Upper lobe of right lung (tissue), 1 donor: Measurements from ENCODE around the gene NTN5. TPM values are rescaled to one million over a fixed set of nuclear protein-coding genes. Genes with fewer than 3 reads are reported as not detected.

Source experiments
- ATAC-seq: fragments of 200-7000 bp; cut with Tn5 transposase; one replicate; pipeline ENCODE4 v1.9.1; 2020; ENCODE audit warnings: mild to moderate bottlenecking, moderate library complexity
- DNase-seq: peaks from one replicate; pipeline ENCODE4 v3.0.0-alpha.2; 2020
- H3K27ac ChIP-seq: fragments of 200-600 bp; one replicate; pipeline ENCODE4 v1.8.0; 2022
- H3K27me3 ChIP-seq: fragments of 200-600 bp; one replicate; pipeline ENCODE4 v1.8.0; 2022; ENCODE audit warnings: mild to moderate bottlenecking
- H3K36me3 ChIP-seq: fragments of 200-600 bp; one replicate; pipeline ENCODE4 v1.8.0; 2022
- H3K4me1 ChIP-seq: fragments of 200-600 bp; one replicate; pipeline ENCODE4 v1.8.0; 2022
- H3K4me3 ChIP-seq: fragments of 200-600 bp; one replicate; pipeline ENCODE4 v1.8.0; 2022; ENCODE audit warnings: mild to moderate bottlenecking
- H3K9me3 ChIP-seq: fragments of 200-600 bp; one replicate; pipeline ENCODE4 v1.8.0; 2022
- intact Hi-C: fragments of 100-400 bp; cut with DNase I; formaldehyde crosslinking; loops from one replicate; pipeline ENCODE4 v1.11.0; 2022
- long read RNA-seq: library from polyadenylated mRNA; unstranded; transcript quantifications from one replicate; pipeline ENCODE4 v2.0.0, GENCODE V29; 2021
- total RNA-seq: library from RNA; stranded (reverse); fragmentation: NEBNext Ultra II Directional; extraction: Animal tissue kit (Norgen Biotek cat#: 25700); gene quantifications from one replicate; pipeline ENCODE4 v1.2.1, GENCODE V29; 2021
- TF ChIP-seq, protein P1 (sequence below): fragments of 200-600 bp; IDR thresholded peaks from one replicate; pipeline ENCODE4 v1.8.0; 2022; ENCODE audit warnings: antibody characterized with exemption
- donor health status: DM: no; HTN: yes; CAD: no; lungs with severe emphysema.

The NTN5 gene, protein sequence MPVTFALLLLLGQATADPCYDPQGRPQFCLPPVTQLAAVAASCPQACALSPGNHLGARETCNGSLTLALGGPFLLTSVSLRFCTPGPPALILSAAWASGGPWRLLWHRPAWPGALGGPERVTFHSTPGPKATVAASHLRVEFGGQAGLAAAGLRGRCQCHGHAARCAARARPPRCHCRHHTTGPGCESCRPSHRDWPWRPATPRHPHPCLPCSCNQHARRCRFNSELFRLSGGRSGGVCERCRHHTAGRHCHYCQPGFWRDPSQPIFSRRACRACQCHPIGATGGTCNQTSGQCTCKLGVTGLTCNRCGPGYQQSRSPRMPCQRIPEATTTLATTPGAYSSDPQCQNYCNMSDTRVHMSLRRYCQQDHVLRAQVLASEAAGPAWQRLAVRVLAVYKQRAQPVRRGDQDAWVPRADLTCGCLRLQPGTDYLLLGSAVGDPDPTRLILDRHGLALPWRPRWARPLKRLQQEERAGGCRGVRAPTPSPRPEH
- total RNA-seq, result 1.2 TPM
- long read RNA-seq, result 0 reads

DNA sequence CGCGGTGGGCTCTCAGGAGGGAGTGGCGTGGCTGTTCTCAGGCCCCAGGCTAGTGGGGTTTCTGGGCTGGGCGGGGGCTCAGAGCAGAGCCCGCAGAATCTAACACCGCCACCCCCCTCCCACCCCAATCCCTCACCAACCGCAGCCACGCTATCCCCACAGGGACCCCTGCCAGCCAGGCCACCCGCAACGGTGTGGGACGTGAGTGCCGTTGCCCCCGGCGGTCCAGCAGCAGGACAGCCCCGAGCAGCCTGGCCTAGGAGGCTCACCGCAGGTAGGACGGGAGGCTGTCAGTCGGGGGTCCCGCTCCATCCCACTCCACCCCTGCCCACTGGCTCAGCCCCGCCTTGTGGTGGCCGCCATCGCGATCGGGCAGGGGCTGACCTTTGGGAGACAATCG is at the start of gene NTN5:
Gene NTN5, minus strand, starts transcription at position 24 of the 400 bp plus-strand sequence. CDS start 2,031 bp downstream, outside the sequence.
- TF ChIP-seq, protein P1, sequence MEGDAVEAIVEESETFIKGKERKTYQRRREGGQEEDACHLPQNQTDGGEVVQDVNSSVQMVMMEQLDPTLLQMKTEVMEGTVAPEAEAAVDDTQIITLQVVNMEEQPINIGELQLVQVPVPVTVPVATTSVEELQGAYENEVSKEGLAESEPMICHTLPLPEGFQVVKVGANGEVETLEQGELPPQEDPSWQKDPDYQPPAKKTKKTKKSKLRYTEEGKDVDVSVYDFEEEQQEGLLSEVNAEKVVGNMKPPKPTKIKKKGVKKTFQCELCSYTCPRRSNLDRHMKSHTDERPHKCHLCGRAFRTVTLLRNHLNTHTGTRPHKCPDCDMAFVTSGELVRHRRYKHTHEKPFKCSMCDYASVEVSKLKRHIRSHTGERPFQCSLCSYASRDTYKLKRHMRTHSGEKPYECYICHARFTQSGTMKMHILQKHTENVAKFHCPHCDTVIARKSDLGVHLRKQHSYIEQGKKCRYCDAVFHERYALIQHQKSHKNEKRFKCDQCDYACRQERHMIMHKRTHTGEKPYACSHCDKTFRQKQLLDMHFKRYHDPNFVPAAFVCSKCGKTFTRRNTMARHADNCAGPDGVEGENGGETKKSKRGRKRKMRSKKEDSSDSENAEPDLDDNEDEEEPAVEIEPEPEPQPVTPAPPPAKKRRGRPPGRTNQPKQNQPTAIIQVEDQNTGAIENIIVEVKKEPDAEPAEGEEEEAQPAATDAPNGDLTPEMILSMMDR, result no peak
- Histone ChIP-seq H3K4me3 (no peak within 1 kb of the TSS), H3K27me3 (no peaks in the 10 kb centered on the region), H3K9me3 (no peaks in the 10 kb centered on the region), H3K27ac (no peak within 1 kb of the TSS), H3K4me1 (peaks cover 6% of the 10 kb centered on the region), H3K36me3 (no peaks in the 10 kb centered on the region)
- ATAC-seq (no peak), DNase-seq (no peak)
- intact Hi-C loops, result no loop called here

DNA sequence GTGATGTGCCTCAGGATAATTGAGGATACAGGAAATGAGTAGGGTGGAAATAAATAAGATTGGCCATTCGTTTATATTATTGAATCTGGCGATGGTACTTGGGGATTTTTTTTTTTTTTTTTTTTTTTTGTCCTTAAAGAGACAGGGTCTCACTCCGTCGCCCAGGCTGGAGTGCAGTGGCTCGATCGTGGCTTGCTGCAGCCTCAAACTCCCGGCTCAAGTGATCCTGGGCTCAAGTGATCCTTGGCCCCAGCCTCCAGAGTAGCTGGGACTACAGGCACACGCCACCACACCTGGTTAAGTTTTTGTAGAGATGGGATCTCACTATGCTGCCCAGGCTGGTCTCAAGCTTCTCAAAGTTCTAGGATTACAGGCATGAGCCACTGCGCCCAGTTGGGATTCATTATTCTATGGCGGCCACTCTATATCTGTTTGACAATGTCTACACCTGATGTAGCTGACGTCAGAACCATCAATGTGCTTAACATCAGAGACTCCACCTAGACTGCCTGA is 49.4 kb upstream of the NTN5 start:
- no peak overlapping the region for H3K4me3 ChIP-seq
- no peak for ATAC-seq
- TF ChIP-seq, protein P1, result no peak

DNA sequence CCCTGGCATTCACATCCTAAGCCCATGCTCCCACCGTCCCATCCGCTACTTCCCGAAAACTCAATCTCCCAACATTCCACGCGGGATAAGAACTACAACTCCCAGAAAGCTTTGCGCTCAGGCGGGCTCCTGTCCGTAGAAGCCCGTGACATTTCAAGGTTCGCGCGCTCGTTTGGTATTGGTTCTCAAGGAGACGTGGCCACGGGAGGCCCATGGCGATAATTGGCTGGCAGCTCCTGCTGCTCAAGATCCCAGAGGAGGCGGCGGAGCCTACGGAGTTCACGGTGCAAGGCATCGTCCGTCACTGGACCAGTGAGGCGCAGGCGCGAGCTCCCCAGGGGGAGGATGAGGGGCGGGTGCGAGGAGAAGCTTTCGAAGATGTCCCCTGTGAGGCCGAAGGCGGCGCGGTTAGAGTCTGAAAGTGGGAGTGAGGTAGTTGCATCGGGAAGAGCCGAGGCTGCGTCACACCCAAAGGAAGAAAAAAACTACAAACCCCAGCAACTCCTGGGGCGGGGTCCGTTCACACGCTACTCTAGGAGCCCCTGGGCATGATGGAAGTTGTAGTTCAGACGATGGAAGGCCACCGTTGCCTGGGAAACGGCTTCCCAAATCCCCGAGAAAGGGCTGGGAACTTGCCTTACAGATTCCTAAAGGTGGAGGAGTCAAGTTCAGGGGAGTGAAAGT is 47.9 kb upstream of the NTN5 start:
- H3K36me3 ChIP-seq, result no peaks in the 10 kb centered on the region
- peaks cover 29% of the 10 kb centered on the region for H3K4me1 ChIP-seq
- H3K27me3 ChIP-seq, result no peaks in the 10 kb centered on the region
- peak overlapping the region; percentile 84 for H3K27ac ChIP-seq
- peak; percentile 93 for ATAC-seq
- H3K4me3 ChIP-seq, result peak overlapping the region; percentile 63
- TF ChIP-seq, protein P1, result no peak
- intact Hi-C loops, result no loop called here
- no peaks in the 10 kb centered on the region for H3K9me3 ChIP-seq
- peak; percentile 99 for DNase-seq

More for the DNA sequence above, 49.4 kb upstream of the NTN5 start:
- Histone ChIP-seq H3K9me3 (no peaks in the 10 kb centered on the region), H3K27me3 (no peaks in the 10 kb centered on the region), H3K4me1 (peaks cover 35% of the 10 kb centered on the region), H3K27ac (no peak overlapping the region), H3K36me3 (no peaks in the 10 kb centered on the region)
- DNase-seq, result no peak
- intact Hi-C loops, result no loop called here

DNA sequence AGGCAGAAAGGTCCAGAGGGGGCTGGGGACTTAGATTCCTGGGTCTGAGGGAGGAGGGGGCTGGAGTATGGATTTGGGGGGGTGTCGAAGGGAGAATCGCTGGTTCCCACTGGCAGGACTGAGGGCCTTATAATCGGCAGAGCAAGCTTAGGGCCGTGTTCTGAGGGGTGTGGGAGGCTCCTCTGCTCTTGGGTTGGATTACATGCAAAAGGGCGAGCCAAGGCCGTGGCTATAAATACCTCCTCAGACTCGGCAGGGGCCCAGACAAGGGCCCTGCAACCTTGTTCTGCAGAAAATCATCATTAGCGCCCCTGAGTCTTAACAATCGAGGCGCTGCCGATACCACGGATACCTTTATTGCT is 47.4 kb upstream of the NTN5 start:
- TF ChIP-seq, protein P1, result no peak
- Histone ChIP-seq H3K36me3 (no peaks in the 10 kb centered on the region), H3K4me1 (peaks cover 28% of the 10 kb centered on the region), H3K9me3 (no peaks in the 10 kb centered on the region), H3K4me3 (peak overlapping the region; percentile 63), H3K27me3 (no peaks in the 10 kb centered on the region), H3K27ac (no peak overlapping the region)
- DNase-seq, result no peak
- ATAC-seq, result no peak
- intact Hi-C loops, result no loop called here

DNA sequence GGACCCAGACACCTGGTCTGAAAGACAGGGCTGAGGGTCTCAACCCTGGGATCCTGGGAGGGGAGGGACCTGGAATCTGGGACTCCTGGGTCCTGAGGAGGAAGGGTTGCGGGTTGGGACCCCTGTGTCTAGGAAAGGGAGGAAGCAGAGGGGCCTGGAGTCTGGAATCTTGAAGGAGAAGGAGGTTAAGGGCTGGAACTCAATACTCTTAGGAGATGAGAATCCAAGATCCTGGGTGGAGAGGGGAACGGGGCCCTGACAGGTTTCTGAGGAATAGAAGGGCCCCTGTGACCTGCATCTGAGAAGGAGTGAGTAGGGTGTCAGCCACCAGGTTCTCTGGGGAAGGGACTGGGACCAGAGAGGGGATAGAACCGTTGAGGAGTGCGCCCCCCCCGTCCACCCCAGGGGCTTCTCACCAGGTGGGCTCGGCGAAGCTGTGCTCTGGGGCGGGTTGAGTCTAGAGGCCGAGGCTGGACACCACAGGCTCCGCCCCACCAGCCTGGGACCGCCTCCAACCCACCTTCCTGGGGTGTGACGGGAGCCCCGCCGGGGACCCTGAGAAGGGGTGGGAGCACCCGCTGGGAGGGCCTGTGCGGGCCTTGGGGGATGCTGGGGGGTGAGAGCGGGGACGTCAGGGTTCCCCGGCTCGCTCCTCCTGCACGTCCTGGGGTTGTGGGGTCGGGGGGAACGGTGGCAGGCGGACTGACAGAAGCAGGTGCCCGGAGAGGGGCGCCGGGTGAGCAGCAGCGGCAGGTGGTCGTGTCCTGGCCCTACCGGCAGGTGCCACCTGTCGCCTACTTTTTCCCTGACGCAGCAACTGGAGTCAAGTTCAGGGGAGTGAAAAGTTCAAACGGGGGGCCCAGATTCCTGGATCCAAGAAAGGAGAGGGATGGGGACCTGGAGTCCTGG is 46.7 kb upstream of the NTN5 start, which contains the start of gene MAMSTR:
Gene MAMSTR, minus strand, starts transcription at position 463 of the 909 bp plus-strand sequence. CDS start 694 bp downstream, outside the sequence.
- Histone ChIP-seq H3K4me1 (peaks cover 29% of the 10 kb centered on the region), H3K9me3 (no peaks in the 10 kb centered on the region), H3K27ac (peak within 1 kb of the TSS; percentile 84), H3K27me3 (no peaks in the 10 kb centered on the region), H3K4me3 (peak within 1 kb of the TSS; percentile 63), H3K36me3 (no peaks in the 10 kb centered on the region)
- no peak for ATAC-seq
- TF ChIP-seq, protein P1, result no peak
- no peak for DNase-seq
- intact Hi-C loops, result no loop called here
